Skeletal muscle satellite cell (primary cell): Measurements from ENCODE around the gene C5orf63.

ENCODE experiments used
- H3K27me3 ChIP-seq: 2 replicates; pipeline ENCODE4 v1.7.0; 2013; ENCODE audit warnings: low read length; ENCODE audit not compliant: control insufficient read depth, insufficient read depth
- H3K36me3 ChIP-seq: 2 replicates; pipeline ENCODE4 v1.7.0; 2013; ENCODE audit warnings: mild to moderate bottlenecking, control low read depth, low read length; ENCODE audit not compliant: insufficient read depth
- H3K4me1 ChIP-seq: 2 replicates; pipeline ENCODE4 v1.7.0; 2013; ENCODE audit warnings: low read length; ENCODE audit not compliant: control insufficient read depth, insufficient read depth
- H3K4me2 ChIP-seq: 2 replicates; pipeline ENCODE4 v1.7.0; 2013; ENCODE audit warnings: mild to moderate bottlenecking, low read length
- H3K4me3 ChIP-seq: 2 replicates; pipeline ENCODE4 v1.7.0; 2013; ENCODE audit warnings: low read length
- H3K9ac ChIP-seq: 2 replicates; pipeline ENCODE4 v1.7.0; 2013; ENCODE audit warnings: mild to moderate bottlenecking, low read depth, low read length, moderate library complexity
- H3K9me3 ChIP-seq: replicated peaks from 2 replicates; pipeline ENCODE4 v1.7.0; 2013; ENCODE audit warnings: mild to moderate bottlenecking, control low read depth, low read length

The C5orf63 gene

DNA sequence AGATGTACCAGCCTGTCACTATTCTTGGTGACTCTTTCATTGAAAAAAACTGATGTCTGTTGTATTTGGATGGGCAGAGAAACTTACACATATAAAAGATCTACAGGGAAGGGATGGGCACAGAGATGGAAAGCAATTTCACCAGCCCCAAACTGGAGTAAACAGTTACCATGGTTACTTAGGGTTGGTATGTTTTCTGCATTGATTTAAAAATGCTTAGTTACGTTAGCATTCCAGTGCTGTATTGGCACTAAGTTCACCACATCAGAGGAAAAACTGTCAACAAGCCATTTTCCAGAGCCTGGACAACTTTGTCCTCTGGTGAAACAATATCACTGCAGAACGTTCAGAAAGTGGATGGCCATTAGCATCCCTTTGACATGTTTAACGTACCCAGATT lies 70.9 kb downstream of the C5orf63 start:
- H3K4me3 ChIP-seq = no peak overlapping the region
- H3K9me3 ChIP-seq = no peaks in the 10 kb centered on the region
- H3K9ac ChIP-seq = peak overlapping the region; percentile 70
- peak overlapping the region; percentile 61 for H3K4me2 ChIP-seq
- H3K4me1 ChIP-seq = peaks cover 49% of the 10 kb centered on the region
- no peaks in the 10 kb centered on the region for H3K36me3 ChIP-seq
- H3K27me3 ChIP-seq = no peaks in the 10 kb centered on the region

DNA sequence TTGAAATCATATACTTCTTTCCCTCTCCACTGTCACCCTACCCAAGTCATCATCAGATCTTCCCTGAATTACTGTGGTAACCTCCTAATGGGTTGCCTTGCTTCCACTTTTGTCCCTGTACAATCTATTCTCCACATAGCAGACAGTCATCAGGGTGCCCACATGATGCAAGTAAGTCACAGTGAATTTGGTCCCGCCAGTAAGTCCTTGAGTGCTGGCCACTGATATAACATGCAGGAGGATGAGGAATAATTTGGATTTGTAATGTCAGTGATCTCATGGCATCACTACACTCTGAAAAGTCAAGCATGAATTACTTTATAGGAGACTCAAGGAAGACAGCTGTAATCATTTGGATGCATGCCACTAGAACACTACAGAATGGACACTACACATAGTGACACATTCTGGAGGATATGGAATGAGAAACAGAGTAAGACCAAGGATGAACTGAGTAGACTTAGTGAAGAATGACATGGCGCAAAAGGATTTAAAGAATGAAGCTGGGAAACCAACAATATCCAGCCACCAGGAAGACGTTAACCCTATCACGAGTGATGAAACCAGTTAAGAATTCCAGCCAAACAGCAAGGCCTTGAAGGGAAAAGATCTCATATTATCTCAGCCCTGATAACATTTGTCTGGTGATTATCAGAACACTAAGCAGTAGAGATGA lies 71.5 kb downstream of the C5orf63 start:
- Histone ChIP-seq H3K9ac (peak overlapping the region; percentile 70), H3K36me3 (no peaks in the 10 kb centered on the region), H3K4me3 (peak overlapping the region; percentile 48), H3K4me2 (peak overlapping the region; percentile 61), H3K27me3 (no peaks in the 10 kb centered on the region), H3K9me3 (no peaks in the 10 kb centered on the region), H3K4me1 (peaks cover 44% of the 10 kb centered on the region)
